H1 (cell line): ENCODE results near the gene ING1. TPM values are rescaled to one million over a fixed set of nuclear protein-coding genes. Genes with fewer than 3 reads are reported as not detected.

Source experiments
- CTCF ChIA-PET: fragments of 300-600 bp; sonication (Branson Sonifier 250); formaldehyde crosslinking; loops from one replicate; lab custom pipeline; 2021; ENCODE audit not compliant: partially characterized antibody; lab: Charles Lee
- POLR2A ChIA-PET: fragments of 300-600 bp; sonication (Branson Sonifier 250); formaldehyde crosslinking; loops from one replicate; lab custom pipeline; 2021; ENCODE audit warnings: inconsistent platforms; ENCODE audit not compliant: partially characterized antibody; lab: Charles Lee
- DNase-seq, 2 experiments: peaks; one replicate each; pipeline versions ENCODE4 v3.0.0 to v3.0.0-alpha.2; 2010 to 2022; ENCODE audit warnings: low spot score in 2 of 2, low read depth in 1 of 2, mixed read lengths in 1 of 2
- FAIRE-seq: peaks from 2 replicates; lab custom pipeline; 2011; peaks lifted over from hg19 to GRCh38; lab: Jason Lieb, UNC
- H2AFZ ChIP-seq: 2 replicates; pipeline ENCODE4 v1.8.1; 2012; ENCODE audit warnings: low read length, inconsistent platforms
- H2AK5ac ChIP-seq: 2 replicates; pipeline ENCODE4 v1.6.1; 2013; ENCODE audit warnings: low read depth, low read length
- H2BK120ac ChIP-seq: replicated peaks from 2 replicates; pipeline ENCODE3; 2013; ENCODE audit warnings: low read depth, low read length, inconsistent platforms
- H2BK12ac ChIP-seq: 2 replicates; pipeline ENCODE4 v1.6.1; 2013; ENCODE audit warnings: low read depth, low read length
- H2BK15ac ChIP-seq: 2 replicates; pipeline ENCODE4 v1.6.1; 2013; ENCODE audit warnings: low read length
- H2BK20ac ChIP-seq: 2 replicates; pipeline ENCODE4 v1.6.1; 2013; ENCODE audit warnings: low read length
- H2BK5ac ChIP-seq: 2 replicates; pipeline ENCODE4 v1.6.1; 2013; ENCODE audit warnings: low read depth, low read length
- H3K14ac ChIP-seq: 2 replicates; pipeline ENCODE4 v1.6.1; 2013; ENCODE audit warnings: inconsistent platforms; ENCODE audit not compliant: insufficient read length
- H3K18ac ChIP-seq: 2 replicates; pipeline ENCODE4 v1.6.1; 2013; ENCODE audit warnings: low read length; ENCODE audit errors: extremely low read depth
- H3K23ac ChIP-seq: 2 replicates; pipeline ENCODE4 v1.6.1; 2013; ENCODE audit warnings: inconsistent platforms; ENCODE audit not compliant: insufficient read length
- H3K23me2 ChIP-seq: 2 replicates; pipeline ENCODE4 v1.6.1; 2013; ENCODE audit warnings: low read depth, low read length
- H3K27ac ChIP-seq: 2 replicates; pipeline ENCODE4 v1.6.1; 2011; ENCODE audit warnings: low read depth, low read length, inconsistent platforms
- H3K27me3 ChIP-seq, 4 experiments: replicated peaks in 1 of 4; 1 replicate in 1 of 4; 2 replicates in 3 of 4; pipeline versions ENCODE4 v1.6.1 to v1.8.1; 2011 to 2013; ENCODE audit warnings: low read length in 3 of 4, mild to moderate bottlenecking in 3 of 4, inconsistent platforms in 2 of 4, mixed read lengths in 2 of 4, moderate library complexity in 1 of 4; ENCODE audit not compliant: control insufficient read depth in 3 of 4, insufficient read depth in 3 of 4; ENCODE audit errors: extremely low read depth in 1 of 4
- H3K36me3 ChIP-seq, 4 experiments: 2 replicates each; pipeline versions ENCODE4 v1.6.1 to v1.8.1; 2011 to 2013; ENCODE audit warnings: mild to moderate bottlenecking in 4 of 4, low read length in 3 of 4, moderate library complexity in 2 of 4, control low read depth in 1 of 4, inconsistent platforms in 1 of 4; ENCODE audit not compliant: insufficient read depth in 4 of 4, control insufficient read depth in 2 of 4
- H3K4ac ChIP-seq: replicated peaks from 2 replicates; pipeline ENCODE3; 2013; ENCODE audit warnings: low read length, low read depth, mixed read lengths, inconsistent platforms; ENCODE audit not compliant: insufficient read length
- H3K4me1 ChIP-seq, 4 experiments: replicated peaks in 1 of 4; 1 replicate in 1 of 4; 2 replicates in 3 of 4; pipeline versions ENCODE4 v1.6.1 to v1.8.1; 2011 to 2013; ENCODE audit warnings: low read length in 3 of 4, inconsistent platforms in 2 of 4, mixed read lengths in 1 of 4; ENCODE audit not compliant: insufficient read depth in 4 of 4, control insufficient read depth in 3 of 4
- H3K4me2 ChIP-seq, 2 experiments: 2 replicates each; pipeline versions ENCODE4 v1.6.1 to v1.8.1; 2011 to 2013; ENCODE audit warnings: low read depth in 2 of 2, low read length in 2 of 2, control low read depth in 1 of 2, inconsistent platforms in 1 of 2, mild to moderate bottlenecking in 1 of 2; ENCODE audit not compliant: insufficient read depth in 1 of 2
- H3K4me3 ChIP-seq, 4 experiments: fragments of 200-600, 300-600 bp in 1 of 4; sonication (generic), shearing (Covaris generic), sonication (Bioruptor Twin) in 1 of 4; 2 replicates each; pipeline versions ENCODE4 v1.5.1 to v1.8.1; 2011 to 2016; ENCODE audit warnings: low read length in 4 of 4, low read depth in 3 of 4, control low read depth in 2 of 4, inconsistent platforms in 2 of 4, mild to moderate bottlenecking in 2 of 4, mixed read lengths in 1 of 4, moderate library complexity in 1 of 4; ENCODE audit not compliant: insufficient read depth in 2 of 4; ENCODE audit errors: extremely low read depth in 1 of 4
- H3K56ac ChIP-seq: replicated peaks from 2 replicates; pipeline ENCODE3; 2013; ENCODE audit warnings: low read depth, mild to moderate bottlenecking, mixed read lengths, low read length, inconsistent platforms; ENCODE audit not compliant: insufficient read length
- H3K79me1 ChIP-seq: 2 replicates; pipeline ENCODE4 v1.6.1; 2013; ENCODE audit warnings: low read depth, low read length, control low read depth
- H3K79me2 ChIP-seq, 2 experiments: 2 replicates each; pipeline versions ENCODE4 v1.6.1 to v1.8.1; 2012 to 2013; ENCODE audit warnings: low read length in 2 of 2, mild to moderate bottlenecking in 2 of 2, inconsistent platforms in 1 of 2; ENCODE audit not compliant: insufficient read depth in 2 of 2, control insufficient read depth in 1 of 2
- H3K9ac ChIP-seq, 4 experiments: replicated peaks in 1 of 4; 1 replicate in 1 of 4; 2 replicates in 3 of 4; pipeline versions ENCODE4 v1.6.1 to v1.8.1; 2011 to 2013; ENCODE audit warnings: low read depth in 3 of 4, low read length in 3 of 4, control low read depth in 2 of 4, mild to moderate bottlenecking in 2 of 4, moderate library complexity in 2 of 4, inconsistent platforms in 1 of 4; ENCODE audit errors: extremely low read depth in 1 of 4
- H3K9me3 ChIP-seq, 2 experiments: 2 replicates each; pipeline versions ENCODE4 v1.6.1 to v1.8.1; 2012 to 2013; ENCODE audit warnings: mild to moderate bottlenecking in 2 of 2, moderate library complexity in 2 of 2, control low read depth in 1 of 2, inconsistent platforms in 1 of 2, low read depth in 1 of 2, low read length in 1 of 2, mixed read lengths in 1 of 2; ENCODE audit not compliant: insufficient read depth in 2 of 2
- H4K20me1 ChIP-seq, 2 experiments: replicated peaks in 1 of 2; 2 replicates each; pipeline versions ENCODE3 to v1.8.1; 2011 to 2013; ENCODE audit warnings: inconsistent platforms in 2 of 2, low read length in 2 of 2, mild to moderate bottlenecking in 1 of 2; ENCODE audit not compliant: insufficient read depth in 2 of 2, control insufficient read depth in 1 of 2
- H4K5ac ChIP-seq: 2 replicates; pipeline ENCODE4 v1.6.1; 2013; ENCODE audit warnings: low read length, low read depth, mixed read lengths, inconsistent platforms; ENCODE audit not compliant: insufficient read length
- H4K8ac ChIP-seq: 2 replicates; pipeline ENCODE4 v1.8.0; 2013; ENCODE audit warnings: mild to moderate bottlenecking, moderate library complexity, low read length, inconsistent platforms; ENCODE audit not compliant: insufficient read depth; ENCODE audit errors: extremely low read depth
- H4K91ac ChIP-seq: replicated peaks from 2 replicates; pipeline ENCODE3; 2013; ENCODE audit warnings: low read length, mixed read lengths, inconsistent platforms; ENCODE audit not compliant: insufficient read length
- ASH2L ChIP-seq: fragments of 200-600, 300-600 bp; sonication (generic); IDR thresholded peaks from one replicate; pipeline ENCODE4 v1.7.1; 2017; ENCODE audit warnings: low read length
- CBX5 ChIP-seq: fragments of 300-800, 300-1000 bp; sonication (generic); IDR thresholded peaks from 2 replicates; pipeline ENCODE4 v1.7.1; 2016; ENCODE audit warnings: antibody characterized with exemption, low read length, low read depth
- CEBPB ChIP-seq: IDR thresholded peaks from 2 replicates; pipeline ENCODE4 v1.6.1; 2012; ENCODE audit warnings: low read depth, low read length
- FOSL1 ChIP-seq: IDR thresholded peaks from 2 replicates; pipeline ENCODE4 v1.6.1; 2011; ENCODE audit warnings: mild to moderate bottlenecking, low read depth, low read length, moderate library complexity; ENCODE audit not compliant: insufficient read depth
- HDAC6 ChIP-seq: IDR thresholded peaks from one replicate; pipeline ENCODE4 v1.7.1; 2012; ENCODE audit warnings: low read depth, mild to moderate bottlenecking, inconsistent platforms, low read length, moderate library complexity
- NRF1 ChIP-seq: IDR thresholded peaks from 2 replicates; pipeline ENCODE4 v1.6.1; 2011; ENCODE audit warnings: mild to moderate bottlenecking, low read depth, low read length, improper control_type of control experiment
- RAD21 ChIP-seq, 2 experiments: IDR thresholded peaks in 1 of 2; conservative IDR thresholded peaks in 1 of 2; 2 replicates each; pipeline ENCODE4 v1.6.1; 2011; ENCODE audit warnings: low read depth in 2 of 2, low read length in 2 of 2, improper control_type of control experiment in 1 of 2, inconsistent platforms in 1 of 2, mild to moderate bottlenecking in 1 of 2, moderate library complexity in 1 of 2
- RFX5 ChIP-seq: IDR thresholded peaks from 2 replicates; pipeline ENCODE4 v1.6.1; 2011; ENCODE audit warnings: low read depth, low read length, improper control_type of control experiment, borderline replicate concordance
- RNF2 ChIP-seq: fragments of 200-900, 300-1000 bp; sonication (generic); IDR thresholded peaks from 2 replicates; pipeline ENCODE4 v1.7.1; 2016; ENCODE audit warnings: borderline replicate concordance, low read depth, mild to moderate bottlenecking, antibody characterized with exemption, low read length; ENCODE audit not compliant: poor library complexity, severe bottlenecking; ENCODE audit errors: missing control alignments
- SP1 ChIP-seq: IDR thresholded peaks from 2 replicates; pipeline ENCODE4 v1.6.1; 2011; ENCODE audit warnings: low read depth, low read length
- ZNF274 ChIP-seq: IDR thresholded peaks from 2 replicates; pipeline ENCODE4 v1.7.0; 2012; ENCODE audit warnings: low read length, borderline replicate concordance; ENCODE audit errors: extremely low read depth
- WGBS, 2 experiments: shearing (Covaris generic) in 1 of 2; methylation state at CpG; one replicate each; pipeline versions ENCODE4 v1.1.6 to v1.1.7; 2013 to 2015; ENCODE audit warnings: low lambda C conversion rate in 2 of 2, mixed read lengths in 2 of 2, inconsistent platforms in 1 of 2, low coverage in 1 of 2, missing lambda C conversion rate in 1 of 2; ENCODE audit not compliant: insufficient replicate concordance in 2 of 2, insufficient coverage in 1 of 2, insufficient read length in 1 of 2; ENCODE audit errors: extremely low coverage in 1 of 2, missing lambda C conversion rate in 1 of 2; 5-methylcytosine and 5-hydroxymethylcytosine counted together
- polyA plus RNA-seq, 7 experiments: library from polyadenylated mRNA; depleted of rRNA in 3 of 7; stranded (reverse) in 5 of 7; unstranded in 2 of 7; fragments of >200 nt in 5 of 7; fragments of 200-250 nt in 2 of 7; gene quantifications; 1 replicate in 5 of 7; 2 replicates in 1 of 7; 4 replicates in 1 of 7; pipeline versions ENCODE4 v1.2.1 to v1.2.3, GENCODE V29; 2011 to 2013; ENCODE audit warnings: missing spikeins in 2 of 7, mixed read lengths in 2 of 7
- total RNA-seq: library from RNA; stranded (reverse); fragmentation: NEBNext Ultra II Directional; extraction: Animal tissue kit (Norgen Biotek cat#: 25700); gene quantifications from 2 replicates; pipeline ENCODE4 v1.2.1, GENCODE V29; 2021

Gene ING1
- total and polyA plus RNA-seq, 2 of the 8 experiments (the other 6 are each of a cell fraction or from before 2014, with no cell fraction given) = 22.3 to 26.6 TPM

DNA sequence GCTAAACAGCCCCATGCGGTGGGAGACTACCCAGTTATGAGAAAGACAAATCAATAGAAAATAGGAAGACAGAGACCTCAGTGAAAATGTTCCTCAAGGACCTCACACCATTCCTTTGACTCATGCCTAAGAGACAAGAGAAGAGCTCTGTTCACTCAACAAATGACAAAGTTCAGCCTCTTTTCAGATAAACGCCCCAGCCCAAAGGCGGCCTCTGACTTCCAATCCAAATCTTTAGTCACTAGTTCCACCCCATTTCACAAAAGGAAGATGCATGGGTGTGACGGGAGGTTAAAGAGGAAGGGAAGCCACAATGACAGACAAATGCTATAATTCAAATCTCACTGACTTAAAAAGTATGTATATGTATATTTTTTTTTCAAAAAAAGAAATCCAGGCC, 15.7 kb upstream of the ING1 start:
- H3K23me2 ChIP-seq = no peaks in the 10 kb centered on the region; the same call in 1 of the 2 replicates
- H2BK120ac ChIP-seq = no peak overlapping the region
- no peak overlapping the region for H2AFZ ChIP-seq
- ChIA-PET POLR2A (no interaction called here), CTCF (interaction anchor here (0.7 to 1.1 kb wide), 2 partner anchors 33 to 182 kb away, joined by 3 read pairs; no protein-coding TSS in a partner anchor)
- no peak overlapping the region for H3K4ac ChIP-seq
- no peak overlapping the region for H3K23ac ChIP-seq
- no peak overlapping the region for H3K4me3 ChIP-seq
- no peak overlapping the region for H2BK5ac ChIP-seq
- DNase-seq (no peak), FAIRE-seq (no peak)
- no peaks in the 10 kb centered on the region for H3K9me3 ChIP-seq
- H3K27ac ChIP-seq = no peak overlapping the region
- H3K4me1 ChIP-seq = no peaks in the 10 kb centered on the region
- H3K79me2 ChIP-seq = no peaks in the 10 kb centered on the region
- TF ChIP-seq SP1 (no peak), HDAC6 (no peak), RNF2 (no peak), RFX5 (no peak), NRF1 (no peak), ZNF274 (no peak), RAD21 (IDR thresholded peaks at IDR 0.05 in 1 of 2, conservative IDR thresholded peaks at IDR 0.05 in 1 of 2; ENCODE audit: low read depth in 2 of 2, low read length in 2 of 2) (no peak), FOSL1 (no peak), CEBPB (no peak), CBX5 (no peak), ASH2L (no peak)
- no peak overlapping the region for H3K18ac ChIP-seq
- H4K20me1 ChIP-seq = peaks cover 0 to 2% of the 10 kb centered on the region in 2 experiments
- peaks cover 4 to 35% (median 24%) of the 10 kb centered on the region in 4 experiments; a peak in 6 of 8 replicates for H3K36me3 ChIP-seq
- no peak overlapping the region for H3K4me2 ChIP-seq
- H2BK15ac ChIP-seq = no peak overlapping the region
- H3K14ac ChIP-seq = no peak overlapping the region
- no peak overlapping the region for H4K5ac ChIP-seq
- H2AK5ac ChIP-seq = no peak overlapping the region
- H4K91ac ChIP-seq = no peak overlapping the region
- H3K27me3 ChIP-seq = no peaks in the 10 kb centered on the region
- H3K56ac ChIP-seq = no peak overlapping the region
- WGBS, 2 experiments = 85% methylated on average over 4 of the region's 4 CpGs; no CpG with 5 or more reads in 1 of the 2 experiments
- H3K79me1 ChIP-seq = no peaks in the 10 kb centered on the region; the same call in none of the 2 replicates
- no peak overlapping the region for H3K9ac ChIP-seq
- no peak overlapping the region for H4K8ac ChIP-seq
- no peak overlapping the region for H2BK12ac ChIP-seq
- no peak overlapping the region for H2BK20ac ChIP-seq
